Activated CD4-positive, CD25-positive, alpha-beta regulatory T cell treated with anti-CD3 and anti-CD28 coated beads, Interleukin-2, amount 50 U/mL, for 72 hours (primary cell): ENCODE measurements around the gene NFIA.

Experiments used
- DNase-seq: peaks from one replicate; pipeline ENCODE4 v3.0.0; 2021

Gene NFIA

DNA sequence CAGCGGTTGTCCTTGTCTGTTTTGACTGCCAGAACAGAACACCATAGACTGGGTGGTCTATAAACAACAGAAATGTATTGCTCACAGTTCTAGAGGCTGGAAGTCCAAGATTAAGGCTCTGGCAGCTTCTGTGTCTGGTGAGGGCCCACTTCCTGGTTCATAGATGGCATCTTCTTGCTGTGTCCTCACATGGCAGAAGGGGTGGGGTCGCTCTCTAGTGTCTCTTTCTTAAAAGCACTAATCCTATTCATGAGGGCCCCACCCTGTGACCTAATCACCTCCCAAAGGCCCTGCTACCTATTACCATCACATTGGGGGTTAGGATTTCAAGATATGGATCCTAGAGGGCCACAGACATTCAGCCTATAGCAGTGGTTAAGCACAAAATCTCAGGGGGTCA is 304.4 kb downstream of the NFIA start:
- no peak for DNase-seq

GRCh38 chr1:61387829-61388228 is 305.5 kb downstream of the NFIA start:
- DNase-seq = no peak

- DNase-seq = no peak
Observed at GRCh38 chr1:61388566-61388965, 306.2 kb downstream of the NFIA start.

DNA sequence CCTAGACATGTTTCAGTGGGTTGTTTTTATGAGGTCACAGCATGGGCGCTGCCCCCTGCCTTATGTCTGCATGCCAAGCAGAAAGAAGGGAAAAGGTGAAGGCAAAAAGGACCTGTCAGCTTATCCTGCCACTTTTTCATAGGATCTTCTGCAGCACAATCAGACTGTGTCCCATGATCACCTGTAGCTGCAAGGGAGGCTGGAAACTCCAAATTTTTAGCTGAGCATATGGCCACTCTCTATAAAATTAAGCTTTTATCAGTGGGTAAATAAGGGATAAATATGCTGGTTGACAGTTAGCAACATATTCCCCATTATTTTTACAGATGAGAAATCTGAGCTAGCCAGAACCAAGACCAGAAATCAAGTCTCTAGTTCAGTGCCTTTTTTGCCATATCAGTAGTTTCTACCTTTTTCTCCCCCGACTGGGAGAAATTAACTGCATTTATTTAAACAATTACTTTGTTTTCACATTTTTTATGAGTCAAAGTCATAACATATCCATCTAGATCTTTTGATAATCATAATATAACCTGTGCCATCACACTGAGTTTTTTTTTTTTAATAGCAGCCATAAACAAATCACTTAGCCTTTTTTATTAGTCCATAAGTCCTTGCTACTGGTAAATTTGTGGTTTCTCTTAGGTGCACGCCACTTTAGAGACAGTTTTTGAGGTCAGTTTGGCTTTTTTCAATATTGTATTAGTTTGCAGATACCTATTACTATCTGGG is 307.0 kb downstream of the NFIA start:
- DNase-seq = no peak

- DNase-seq = no peak
Observed at GRCh38 chr1:61389926-61390845, 307.8 kb downstream of the NFIA start.

DNA sequence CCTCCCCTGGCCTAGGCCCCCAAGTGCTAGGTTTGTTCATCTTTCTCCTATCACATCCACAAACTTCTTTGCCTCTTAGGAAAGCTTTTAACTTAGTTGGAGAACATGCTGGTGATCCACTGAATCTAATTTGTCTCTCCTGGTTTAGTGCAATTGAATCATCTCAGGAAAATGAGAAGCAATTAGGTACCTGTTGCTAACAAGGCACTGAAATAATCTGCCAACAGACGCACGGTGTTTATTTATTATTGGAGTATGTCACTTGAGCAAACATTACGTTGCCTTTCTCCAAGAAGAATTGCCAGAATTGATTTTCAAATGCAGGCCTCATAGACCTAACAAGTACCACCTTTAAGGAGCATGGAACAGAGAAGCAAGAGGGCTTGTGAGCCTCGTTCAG is 309.4 kb downstream of the NFIA start:
- no peak for DNase-seq

DNA sequence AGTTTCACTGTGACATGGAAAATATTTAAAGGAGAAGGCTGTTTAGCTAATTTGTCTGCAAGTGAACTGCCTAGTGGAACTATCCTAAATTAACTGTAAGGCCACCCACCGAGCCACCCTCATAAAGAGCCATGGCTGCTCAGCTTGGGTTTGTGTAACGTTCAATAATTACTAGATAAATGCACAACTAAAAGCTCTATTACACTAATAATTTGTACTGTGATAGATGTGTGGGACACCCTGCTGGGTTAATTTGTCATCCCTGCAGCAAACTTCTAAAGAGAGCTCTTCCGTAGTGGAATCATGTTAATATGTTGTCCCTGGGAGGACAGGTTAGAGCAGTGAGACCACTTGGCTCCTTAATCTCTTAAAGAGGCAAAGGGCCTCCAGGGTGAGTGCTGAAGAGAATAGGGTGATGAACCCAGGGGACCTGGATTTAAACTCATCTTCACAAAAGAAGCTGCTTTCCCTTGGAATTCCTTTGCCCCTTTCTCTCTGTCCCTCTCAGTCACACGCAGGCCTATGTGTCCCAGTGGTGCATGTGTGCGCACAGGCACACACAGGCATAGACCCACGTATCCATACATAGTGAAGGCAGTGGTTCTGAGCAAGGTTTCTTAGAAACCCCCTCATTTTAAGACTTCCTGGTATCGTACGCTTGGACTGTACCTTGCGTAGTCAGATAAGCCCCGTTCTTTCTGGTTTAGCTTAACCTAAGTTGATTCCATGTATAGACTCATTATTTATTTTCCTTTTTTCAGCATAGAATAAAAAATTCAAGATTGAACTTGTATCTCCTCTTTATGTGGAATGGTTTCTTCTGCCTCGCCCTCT is 310.3 kb downstream of the NFIA start:
- no peak for DNase-seq

DNA sequence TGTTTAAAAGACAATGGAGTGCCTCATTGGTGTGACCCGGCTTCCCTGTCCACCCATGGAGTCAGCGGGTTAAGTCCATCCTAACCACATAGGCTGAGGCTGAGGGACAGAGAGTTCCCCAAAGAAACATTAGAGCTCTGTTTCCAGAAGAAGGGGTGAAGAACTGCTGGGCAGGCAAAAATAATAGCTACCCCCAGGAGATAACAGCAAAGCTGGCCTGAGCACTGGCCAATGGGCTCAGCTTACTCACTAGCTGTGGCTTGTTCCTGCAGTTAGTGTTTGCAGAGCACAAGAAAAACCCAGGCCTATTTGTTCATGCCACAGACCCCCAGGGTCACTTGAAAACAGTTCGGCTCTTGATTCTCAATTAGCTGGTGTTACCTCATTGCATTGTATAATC is 311.2 kb downstream of the NFIA start:
- no peak for DNase-seq

DNA sequence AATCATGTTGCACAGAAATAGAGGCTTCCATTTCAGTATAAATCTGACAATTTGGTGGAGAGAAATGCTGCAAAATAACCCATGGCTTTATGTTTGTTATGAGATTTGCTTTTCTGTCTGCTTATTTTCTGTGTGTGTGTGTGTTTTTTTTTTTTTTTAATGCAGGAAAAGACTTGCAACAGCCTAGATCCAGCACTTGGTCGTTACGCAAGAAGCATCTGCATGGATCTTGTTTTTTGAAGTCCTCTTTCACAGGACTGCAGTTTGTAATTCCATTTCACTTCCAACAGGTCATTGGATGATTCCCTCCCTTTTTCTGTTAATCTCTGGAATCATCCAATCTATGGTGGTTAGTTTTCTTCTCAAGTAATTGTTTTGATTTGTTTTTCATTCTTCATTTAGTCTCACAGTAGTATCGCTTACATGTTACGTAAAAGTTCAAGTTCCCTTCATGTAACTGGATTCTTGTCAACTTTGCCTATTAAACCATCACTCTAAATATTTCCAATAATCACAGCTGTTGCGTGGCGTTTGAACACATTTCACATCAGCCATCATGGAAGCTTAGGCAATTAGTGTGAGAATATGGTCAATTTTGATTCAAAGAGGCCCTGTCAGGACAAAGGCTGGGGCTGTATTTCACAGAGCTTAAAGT is 312.9 kb downstream of the NFIA start:
- DNase-seq = no peak

GRCh38 chr1:61397495-61397894 is 315.1 kb downstream of the NFIA start:
- DNase-seq = no peak

DNA sequence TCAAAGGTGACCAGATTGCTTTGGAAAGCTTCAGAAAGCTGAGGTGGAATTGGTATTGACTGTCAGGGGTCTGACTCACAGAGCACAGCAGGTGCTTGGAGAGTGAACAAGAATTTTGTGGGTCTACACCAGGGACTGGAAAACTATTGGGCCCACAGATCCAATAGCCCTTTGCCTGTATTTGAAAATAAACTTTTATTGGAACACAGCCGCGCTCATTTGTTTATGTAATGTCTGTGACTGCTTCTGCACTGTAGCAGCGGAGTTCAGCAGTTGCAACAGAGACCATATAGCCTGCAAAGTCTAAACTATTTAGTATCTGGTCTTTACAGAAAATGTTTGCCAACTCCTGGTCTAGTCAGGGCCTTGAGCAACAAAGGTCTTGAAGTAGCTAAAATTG is 315.6 kb downstream of the NFIA start:
- DNase-seq = no peak

DNA sequence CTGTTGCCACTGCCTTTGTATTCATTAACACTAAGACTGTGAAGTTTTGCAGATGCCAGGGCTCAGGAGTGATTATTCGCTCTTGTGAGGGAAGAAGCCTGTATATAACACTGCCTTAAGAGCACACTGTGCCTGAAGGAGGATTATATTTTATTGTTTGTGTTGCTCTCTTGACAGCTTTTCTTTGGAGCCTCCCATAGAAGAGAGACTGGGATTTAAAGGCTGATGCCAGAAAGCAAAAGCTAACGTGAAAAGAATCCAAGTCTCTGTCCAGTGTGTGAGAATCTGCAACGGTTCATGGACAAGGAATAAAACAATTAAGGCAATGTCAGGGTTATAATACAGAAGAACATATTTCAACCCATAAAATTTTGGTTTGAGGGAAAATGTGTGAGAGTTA is 316.8 kb downstream of the NFIA start:
- no peak for DNase-seq

DNA sequence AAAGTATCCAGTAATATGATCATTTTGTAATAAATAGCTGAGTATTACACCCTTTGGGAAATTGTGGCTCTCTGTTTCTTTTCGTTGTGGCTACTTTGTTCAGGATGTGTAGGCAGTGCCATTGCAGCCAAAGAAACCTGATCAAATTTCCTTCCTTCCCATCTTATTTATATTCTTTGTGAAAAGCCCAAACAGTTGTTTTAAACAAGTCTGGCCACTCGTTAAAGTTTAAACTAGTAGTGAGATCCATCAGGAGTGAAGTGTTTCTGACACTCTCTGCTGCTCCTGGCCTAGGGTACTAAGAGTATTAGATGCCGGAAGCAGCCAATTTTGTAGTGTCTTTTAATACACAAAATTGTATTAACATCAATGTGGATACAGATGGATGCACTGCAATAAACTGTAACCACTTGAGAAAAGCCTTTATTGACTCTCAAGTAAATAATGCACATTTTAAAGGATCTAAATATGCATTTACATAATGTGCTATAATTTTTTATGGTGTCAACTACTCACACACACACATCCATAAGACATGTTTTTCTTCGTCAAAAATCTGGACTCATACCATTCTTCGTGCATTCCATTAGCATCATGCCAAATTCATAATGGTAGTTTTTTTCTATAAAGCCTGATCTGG is 317.9 kb downstream of the NFIA start:
- no peak for DNase-seq

DNA sequence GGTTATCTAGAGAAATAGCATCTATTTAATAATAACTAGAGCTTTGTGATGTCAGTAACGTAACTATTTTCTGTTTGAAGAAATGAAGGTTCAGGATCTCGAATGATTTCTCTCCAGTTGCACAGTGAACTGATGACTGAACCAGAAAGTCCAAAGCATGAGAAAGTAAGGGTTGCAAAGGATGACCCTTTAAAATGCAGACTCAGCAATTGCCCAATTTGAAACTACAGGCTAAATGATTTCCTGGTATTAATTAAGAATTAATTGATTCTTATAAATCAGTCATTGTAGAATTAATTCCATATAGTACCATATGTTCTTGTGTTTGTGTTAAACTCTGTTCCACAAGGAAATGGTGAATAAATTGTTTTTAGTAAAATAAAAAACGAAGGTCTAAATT is 318.6 kb downstream of the NFIA start:
- DNase-seq = no peak

DNA sequence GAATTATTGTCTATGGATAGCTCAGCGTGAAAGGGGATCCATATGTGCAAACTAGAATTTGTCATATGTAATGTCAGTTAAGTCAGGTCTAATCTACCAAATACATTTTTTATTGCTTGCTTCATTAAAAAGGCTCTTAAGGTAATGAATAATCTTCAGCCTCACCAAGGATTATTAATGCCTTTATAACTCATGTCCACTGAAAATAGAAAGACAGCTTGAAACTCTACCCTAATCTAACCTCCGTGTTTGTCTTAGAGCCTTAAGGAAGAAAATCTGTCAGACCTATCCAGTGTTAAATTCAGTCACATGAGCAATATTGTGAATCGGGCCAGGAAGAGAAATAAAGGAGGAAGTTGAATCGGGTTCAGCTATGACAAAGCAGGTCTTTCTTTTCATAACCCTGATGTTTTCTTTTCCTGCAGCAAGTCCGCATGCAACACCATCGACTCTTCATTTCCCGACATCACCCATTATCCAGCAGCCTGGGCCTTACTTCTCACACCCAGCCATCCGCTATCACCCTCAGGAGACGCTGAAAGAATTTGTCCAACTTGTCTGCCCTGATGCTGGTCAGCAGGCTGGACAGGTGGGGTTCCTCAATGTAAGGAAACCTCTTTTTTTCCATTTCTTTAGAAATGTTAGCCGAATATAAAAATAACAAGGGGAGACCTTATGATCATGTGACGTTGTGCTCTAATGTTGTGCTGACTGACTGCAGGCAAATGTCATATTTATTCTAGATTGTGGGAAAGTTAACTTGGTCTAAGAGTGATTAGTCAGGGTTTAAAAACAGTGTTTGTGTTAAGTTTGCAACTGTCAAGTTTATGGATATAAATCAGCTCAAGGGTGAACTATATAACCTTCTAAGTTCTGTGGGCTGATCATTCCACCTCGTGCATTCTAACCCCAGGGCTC is 321.6 kb downstream of the NFIA start:
- no peak for DNase-seq

GRCh38 chr1:61404597-61405376 is 322.4 kb downstream of the NFIA start:
- no peak for DNase-seq

DNA sequence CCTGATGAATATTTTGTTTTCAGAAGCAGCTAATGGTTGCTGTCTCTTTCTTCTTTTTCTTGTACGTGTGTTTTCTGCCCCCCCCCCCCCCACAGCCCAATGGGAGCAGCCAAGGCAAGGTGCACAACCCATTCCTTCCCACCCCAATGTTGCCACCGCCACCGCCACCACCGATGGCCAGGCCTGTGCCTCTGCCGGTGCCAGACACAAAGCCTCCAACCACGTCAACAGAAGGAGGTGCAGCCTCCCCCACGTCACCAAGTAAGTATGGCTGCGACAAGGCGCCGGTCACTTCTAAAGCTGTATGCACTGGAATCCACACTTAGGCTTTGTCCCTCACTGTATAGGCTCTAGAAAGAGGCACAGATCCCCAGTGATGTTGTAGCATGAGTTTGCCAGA is 324.1 kb downstream of the NFIA start:
- no peak for DNase-seq

DNA sequence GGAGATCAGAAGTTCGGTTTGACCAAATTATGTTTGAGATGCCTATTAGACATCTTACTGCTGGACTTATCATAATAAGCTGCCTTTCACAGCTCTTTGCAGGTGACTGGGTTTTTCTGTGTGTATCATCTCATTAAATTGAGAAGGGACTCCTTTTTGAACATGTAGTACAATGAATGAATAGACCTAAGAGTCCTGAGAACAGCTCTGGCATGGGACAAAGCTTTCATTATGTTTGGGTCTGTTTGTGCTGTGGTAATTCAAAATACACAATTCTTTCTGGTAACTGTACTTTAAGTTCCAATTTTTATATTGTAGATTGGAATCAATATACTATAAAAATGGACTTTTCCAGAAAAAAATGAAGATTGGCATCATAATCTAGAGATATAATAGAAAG is 330.2 kb downstream of the NFIA start:
- DNase-seq = no peak

GRCh38 chr1:61419196-61419595 is 336.8 kb downstream of the NFIA start:
- no peak for DNase-seq

- DNase-seq = no peak
Observed at GRCh38 chr1:61419657-61420056, 337.3 kb downstream of the NFIA start.
